ENCODE results near the gene MSH5. TPM values are rescaled to one million over a fixed set of nuclear protein-coding genes. Genes with fewer than 3 reads are reported as not detected.
"Not testable (repeated sequence)": the region's sequence is repeated elsewhere in the genome, so short reads cannot be mapped to it uniquely, and the experiment has no call there.

Gene MSH5
- total RNA-seq, 1 donor from 2014 or later = 1.4 TPM

- DNase-seq (ENCODE audit: low read depth in 2 of 2) = no peak
Measured at GRCh38 chr6:31777667-31778050, 37.9 kb downstream of the MSH5 start.

- no peak for DNase-seq (ENCODE audit: low read depth in 2 of 2)
Measured at GRCh38 chr6:31778193-31778592, 38.4 kb downstream of the MSH5 start.

GRCh38 chr6:31778999-31779885 lies 39.4 kb downstream of the MSH5 start:
- no peak for DNase-seq (ENCODE audit: low read depth in 2 of 2)

GRCh38 chr6:31779908-31780307 lies 40.1 kb downstream of the MSH5 start:
- DNase-seq (ENCODE audit: low read depth in 2 of 2) = no peak

- no peak for DNase-seq (ENCODE audit: low read depth in 2 of 2)
Measured at GRCh38 chr6:31780507-31781243, 40.9 kb downstream of the MSH5 start.

GRCh38 chr6:31781244-31782125 lies 41.7 kb downstream of the MSH5 start:
- no peak for DNase-seq (ENCODE audit: low read depth in 2 of 2)

GRCh38 chr6:31782126-31782855 lies 42.5 kb downstream of the MSH5 start:
- no peak for DNase-seq (ENCODE audit: low read depth in 2 of 2)

- DNase-seq (ENCODE audit: low read depth in 2 of 2) = no peak
Measured at GRCh38 chr6:31784098-31784925, 44.5 kb downstream of the MSH5 start.

GRCh38 chr6:31785475-31785874 lies 45.7 kb downstream of the MSH5 start:
- no peak for DNase-seq (ENCODE audit: low read depth in 2 of 2)

GRCh38 chr6:31791324-31792089 lies 51.7 kb downstream of the MSH5 start:
- DNase-seq (ENCODE audit: low read depth in 2 of 2) = peak; percentile 48 to 63

- no peak for DNase-seq (ENCODE audit: low read depth in 2 of 2)
Measured at GRCh38 chr6:31792090-31792374, 52.2 kb downstream of the MSH5 start.

GRCh38 chr6:31792761-31793171 lies 53.0 kb downstream of the MSH5 start:
- peak; percentile 24 to 70 for DNase-seq (ENCODE audit: low read depth in 2 of 2)

GRCh38 chr6:31793927-31794245 lies 54.1 kb downstream of the MSH5 start:
- DNase-seq (ENCODE audit: low read depth in 2 of 2) = not testable (repeated sequence)

GRCh38 chr6:31794294-31794865 lies 54.6 kb downstream of the MSH5 start:
- peak; percentile 27 to 34 for DNase-seq (ENCODE audit: low read depth in 2 of 2)

- peak in 1 of 2 donors; percentile 14 for DNase-seq (ENCODE audit: low read depth in 2 of 2)
Measured at GRCh38 chr6:31794866-31795615, 55.2 kb downstream of the MSH5 start.

GRCh38 chr6:31795616-31796298 lies 56.0 kb downstream of the MSH5 start, which contains the start of gene VARS1:
Gene VARS1, minus strand, starts transcription at chr6:31795752. Its CDS starts 535 bp downstream, at chr6:31795217.
- DNase-seq (ENCODE audit: low read depth in 2 of 2) = peak; percentile 90 to 94

GRCh38 chr6:31796993-31797385 lies 57.2 kb downstream of the MSH5 start:
- DNase-seq (ENCODE audit: low read depth in 2 of 2) = no peak

- DNase-seq (ENCODE audit: low read depth in 2 of 2) = peak in 1 of 2 donors; percentile 53
Measured at GRCh38 chr6:31797588-31797987, 57.8 kb downstream of the MSH5 start.
